Stomach (tissue), 4 donors: Measurements from ENCODE around the gene RBMS1.

ENCODE experiments used
- POLR2A ChIP-seq, 4 donors: fragments of 450-650 bp; IDR thresholded peaks; one replicate each; pipeline ENCODE4 v1.6.1; 2016; ENCODE audit warnings: antibody characterized with exemption in 4 of 4, control low read depth in 2 of 4, mild to moderate bottlenecking in 1 of 4, moderate library complexity in 1 of 4
- TF ChIP-seq, protein P1 (sequence below), 7 experiments: fragments of 450-650 bp in 4 of 7; fragments of 200-600 bp in 3 of 7; sonication (generic) in 3 of 7; IDR thresholded peaks; one replicate each; pipeline ENCODE4 v1.5.1; 2016 to 2019; ENCODE audit warnings: antibody characterized with exemption in 7 of 7, control low read depth in 2 of 7, mild to moderate bottlenecking in 1 of 7

DNA sequence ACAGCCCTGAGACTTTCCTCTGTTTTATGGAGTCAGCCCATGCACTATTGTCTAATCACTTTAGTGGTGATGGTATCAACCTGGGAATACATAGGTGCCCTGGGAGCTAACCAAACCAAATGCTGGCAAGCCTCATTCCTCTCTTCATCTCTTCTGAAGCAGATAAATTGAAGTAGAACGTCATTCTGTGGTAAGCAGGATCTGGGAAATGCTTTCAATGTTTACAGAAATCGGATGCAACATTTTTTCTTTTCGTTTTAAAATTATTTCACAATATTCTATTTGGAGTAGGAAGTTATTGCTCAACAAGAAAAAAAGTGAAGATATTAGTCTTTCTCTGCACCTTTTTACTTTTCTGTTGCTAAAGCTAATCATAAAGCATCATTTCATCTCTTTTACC is 114.2 kb downstream of the RBMS1 start:
- TF ChIP-seq, protein P1, sequence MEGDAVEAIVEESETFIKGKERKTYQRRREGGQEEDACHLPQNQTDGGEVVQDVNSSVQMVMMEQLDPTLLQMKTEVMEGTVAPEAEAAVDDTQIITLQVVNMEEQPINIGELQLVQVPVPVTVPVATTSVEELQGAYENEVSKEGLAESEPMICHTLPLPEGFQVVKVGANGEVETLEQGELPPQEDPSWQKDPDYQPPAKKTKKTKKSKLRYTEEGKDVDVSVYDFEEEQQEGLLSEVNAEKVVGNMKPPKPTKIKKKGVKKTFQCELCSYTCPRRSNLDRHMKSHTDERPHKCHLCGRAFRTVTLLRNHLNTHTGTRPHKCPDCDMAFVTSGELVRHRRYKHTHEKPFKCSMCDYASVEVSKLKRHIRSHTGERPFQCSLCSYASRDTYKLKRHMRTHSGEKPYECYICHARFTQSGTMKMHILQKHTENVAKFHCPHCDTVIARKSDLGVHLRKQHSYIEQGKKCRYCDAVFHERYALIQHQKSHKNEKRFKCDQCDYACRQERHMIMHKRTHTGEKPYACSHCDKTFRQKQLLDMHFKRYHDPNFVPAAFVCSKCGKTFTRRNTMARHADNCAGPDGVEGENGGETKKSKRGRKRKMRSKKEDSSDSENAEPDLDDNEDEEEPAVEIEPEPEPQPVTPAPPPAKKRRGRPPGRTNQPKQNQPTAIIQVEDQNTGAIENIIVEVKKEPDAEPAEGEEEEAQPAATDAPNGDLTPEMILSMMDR (IDR thresholded peaks at IDR 0.05): no peak
- no peak for TF ChIP-seq POLR2A (IDR thresholded peaks at IDR 0.05)
